CD4-positive, alpha-beta T cell treated with Interleukin-6 at 100 ng/mL for 8 hours (primary cell): ENCODE data around the gene KIF5A.
"Not testable (repeated sequence)": the region's sequence is repeated elsewhere in the genome, so short reads cannot be mapped to it uniquely, and the experiment has no call there.

Experiments used
- DNase-seq: peaks from one replicate; pipeline ENCODE4 v3.0.0-alpha.2; 2020; ENCODE audit warnings: mixed read lengths, low spot score

The KIF5A gene

DNA sequence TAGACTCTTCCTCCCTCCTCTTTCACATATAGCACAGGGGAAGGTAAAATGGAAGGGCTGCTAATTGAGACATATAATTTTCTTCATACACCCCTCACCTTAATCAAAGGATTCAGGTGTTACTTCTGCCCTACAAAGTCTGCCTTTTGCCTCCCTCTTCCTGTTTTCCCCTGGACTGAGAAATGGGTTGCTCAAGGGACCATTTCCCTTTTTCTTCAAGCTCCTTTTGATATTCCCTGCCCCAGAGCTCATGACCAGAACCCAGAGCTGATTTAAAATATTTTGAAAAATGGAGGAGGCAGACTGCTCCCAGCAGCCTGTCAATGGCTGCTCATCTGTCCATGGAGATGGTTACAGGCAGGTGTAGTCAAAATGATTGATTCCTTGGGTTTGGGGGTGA, 34.8 kb downstream of the KIF5A start:
- no peak for DNase-seq

- no peak for DNase-seq
Measured at GRCh38 chr12:57585156-57585555, 35.3 kb downstream of the KIF5A start.

DNA sequence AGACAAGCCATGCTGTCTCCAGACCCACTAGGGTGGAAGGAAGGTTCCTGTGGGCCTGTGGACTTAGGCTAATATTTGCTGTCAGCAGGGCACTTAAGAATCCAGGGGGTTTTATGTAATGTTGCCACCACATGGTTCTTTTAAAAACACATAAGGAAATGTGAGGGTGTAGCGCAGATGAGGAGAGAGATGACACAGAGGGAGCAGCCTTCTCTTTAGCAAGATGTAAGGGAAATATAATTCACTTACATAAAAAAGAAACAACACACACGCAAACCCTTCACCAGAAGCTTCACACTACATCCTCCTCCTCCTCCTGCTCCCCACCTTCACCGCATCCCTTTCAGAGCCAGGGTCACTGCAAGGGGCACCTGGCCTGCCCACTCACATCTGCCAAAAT, 36.3 kb downstream of the KIF5A start:
- DNase-seq = no peak

- no peak for DNase-seq
Measured at GRCh38 chr12:57586832-57587429, 37.1 kb downstream of the KIF5A start.

GRCh38 chr12:57588951-57589610, 39.2 kb downstream of the KIF5A start:
- not testable (repeated sequence) for DNase-seq

- DNase-seq = no peak
Measured at GRCh38 chr12:57590479-57590863, 40.6 kb downstream of the KIF5A start.

DNA sequence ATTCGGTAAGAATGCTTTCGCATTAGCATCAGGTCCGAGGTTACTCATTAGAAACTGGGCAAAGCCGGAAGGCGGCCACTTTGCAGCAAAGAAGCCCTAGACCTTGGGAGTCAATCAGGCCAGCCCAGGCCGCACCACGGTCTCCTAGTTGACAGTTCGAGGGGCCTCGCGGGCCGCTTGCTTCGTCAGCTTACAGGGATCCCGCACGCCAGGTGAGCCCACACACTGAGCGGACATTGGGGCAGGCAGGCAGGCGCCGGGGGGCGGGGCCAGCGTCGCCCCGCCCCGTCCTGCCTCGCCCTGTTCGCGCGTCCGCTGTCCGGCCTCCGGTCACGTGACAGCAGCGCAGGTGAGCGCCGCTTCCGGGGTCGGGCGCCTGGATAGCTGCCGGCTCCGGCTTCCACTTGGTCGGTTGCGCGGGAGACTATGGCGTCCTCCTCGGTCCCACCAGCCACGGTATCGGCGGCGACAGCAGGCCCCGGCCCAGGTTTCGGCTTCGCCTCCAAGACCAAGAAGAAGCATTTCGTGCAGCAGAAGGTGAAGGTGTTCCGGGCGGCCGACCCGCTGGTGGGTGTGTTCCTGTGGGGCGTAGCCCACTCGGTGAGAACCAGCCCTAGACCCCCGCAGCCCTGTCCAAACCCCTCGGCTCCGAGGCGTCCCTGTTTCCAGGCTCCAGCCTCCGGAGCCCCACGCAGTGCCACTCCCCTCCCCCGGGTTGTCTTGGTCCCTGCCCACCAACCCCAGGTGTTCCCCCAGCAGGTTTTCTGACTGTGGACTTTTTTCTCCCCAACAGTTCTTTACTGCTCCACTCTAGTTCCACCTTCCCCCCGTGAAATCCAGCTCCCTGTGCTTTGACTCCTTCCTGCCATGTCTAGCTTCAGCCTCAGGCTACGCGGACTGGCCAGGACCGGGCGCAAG, 41.3 kb downstream of the KIF5A start, which contains the start of gene PIP4K2C:
Gene PIP4K2C, plus strand, starts transcription at position 329 of the 918 bp plus-strand sequence. Its CDS starts 98 bp downstream, at position 427.
- DNase-seq = peak; percentile 81

DNA sequence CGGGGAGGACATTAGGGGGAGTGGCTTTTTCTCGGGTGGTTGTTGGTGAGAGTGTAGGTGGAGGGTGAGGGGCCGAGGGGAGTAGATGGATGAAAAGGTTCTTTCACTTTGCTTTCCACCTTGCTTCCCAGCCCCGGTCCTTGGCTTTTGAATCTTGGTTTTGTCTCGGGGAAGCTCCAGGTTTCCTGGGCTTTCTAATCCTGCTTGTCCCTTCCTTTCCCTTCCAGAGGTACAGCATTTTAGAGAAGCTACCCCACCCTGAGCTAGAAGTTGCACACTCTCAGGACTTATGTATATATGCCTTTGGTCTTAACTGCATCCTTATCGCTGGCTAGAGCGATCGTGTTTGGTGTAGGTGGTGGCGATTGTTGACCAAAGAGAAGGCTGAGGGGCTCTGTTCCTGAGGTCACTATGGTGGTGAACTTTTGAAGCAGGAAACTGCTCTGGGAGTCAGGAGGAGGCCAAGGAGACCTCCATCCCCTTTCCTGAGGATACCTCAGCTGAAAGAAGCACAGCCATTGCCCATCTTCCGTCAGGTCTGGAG, 42.0 kb downstream of the KIF5A start:
- no peak for DNase-seq

DNA sequence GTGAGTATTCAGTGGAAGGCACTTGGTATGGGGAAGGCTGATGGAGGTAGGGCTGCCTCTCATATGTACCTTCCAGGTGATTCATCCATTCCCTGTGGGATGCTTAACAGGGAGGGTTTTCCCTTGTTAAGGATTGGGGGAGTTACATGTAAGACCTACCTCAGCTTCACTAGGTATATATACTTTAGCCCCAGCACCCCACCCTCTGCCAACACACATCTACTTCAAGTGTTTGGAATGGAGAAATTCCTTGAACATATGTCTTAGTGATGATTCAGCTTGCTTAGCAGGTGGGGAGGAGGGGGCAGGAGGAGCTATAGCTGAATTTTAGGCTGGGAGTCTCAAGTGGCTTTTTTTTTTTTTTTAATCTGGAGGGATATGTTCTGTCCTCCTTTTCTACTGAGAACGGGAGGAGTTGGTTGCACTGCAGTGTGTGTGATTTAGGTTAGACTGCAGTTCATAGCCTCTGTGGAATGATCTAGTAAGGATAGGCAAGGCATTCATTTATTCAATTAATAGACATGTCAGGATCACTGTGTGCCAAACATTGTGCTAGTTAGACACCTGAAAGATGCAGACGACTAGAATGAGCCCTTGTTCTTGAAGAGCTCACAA, 42.8 kb downstream of the KIF5A start:
- no peak for DNase-seq

GRCh38 chr12:57593187-57593586, 43.3 kb downstream of the KIF5A start:
- no peak for DNase-seq

GRCh38 chr12:57600395-57600794, 50.6 kb downstream of the KIF5A start:
- DNase-seq = no peak

GRCh38 chr12:57602544-57602943, 52.7 kb downstream of the KIF5A start:
- DNase-seq = no peak

DNA sequence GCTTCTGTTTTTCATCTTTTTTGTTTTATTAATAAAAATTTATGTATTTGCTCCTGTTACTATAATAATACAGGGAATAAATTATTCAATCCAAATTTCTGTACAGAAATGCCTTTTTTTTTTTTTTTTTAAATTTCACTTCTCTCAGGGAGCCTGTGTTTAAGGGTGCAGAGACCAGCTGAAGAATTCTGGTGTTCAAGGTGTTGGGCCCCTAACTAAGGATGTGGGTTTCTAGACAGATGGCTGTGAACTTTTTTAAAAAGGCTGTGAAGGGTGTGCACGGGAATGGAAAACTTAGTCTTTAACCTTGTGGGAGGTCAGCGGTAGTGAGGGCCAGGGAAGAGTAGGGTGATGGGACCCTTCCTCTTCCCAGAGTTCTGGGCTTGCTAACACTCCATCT, 53.5 kb downstream of the KIF5A start:
- DNase-seq = no peak

DNA sequence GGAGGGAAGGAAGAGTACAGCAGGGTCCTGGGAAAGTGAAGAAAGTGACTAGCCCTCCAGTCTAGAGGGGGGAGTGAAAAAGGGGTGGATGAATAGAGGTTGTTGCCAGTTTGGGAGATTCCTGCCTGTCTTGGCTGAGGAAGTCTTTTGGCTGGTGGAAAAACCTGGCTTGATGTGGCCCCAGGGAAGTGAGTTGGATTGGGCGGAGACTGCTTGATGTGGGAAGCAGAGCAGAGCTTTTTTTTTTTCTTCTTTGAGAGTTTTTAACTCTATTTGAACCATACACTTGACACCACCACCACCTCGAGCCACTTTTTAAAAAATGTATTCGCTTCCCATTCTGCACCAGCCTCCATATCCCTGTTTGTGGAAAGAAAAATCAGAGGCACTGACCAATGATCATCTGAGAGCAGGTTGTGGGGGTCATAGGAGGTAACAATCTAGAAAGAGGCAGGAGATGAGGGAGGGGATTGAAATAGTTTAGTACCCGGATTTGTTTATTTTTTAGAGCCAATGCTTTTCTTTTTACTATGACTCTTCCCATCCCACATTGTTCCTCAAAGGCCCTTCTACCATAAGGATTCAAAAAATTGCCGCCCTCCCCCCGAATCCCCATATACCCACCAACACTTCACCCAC, 54.1 kb downstream of the KIF5A start:
- no peak for DNase-seq

DNA sequence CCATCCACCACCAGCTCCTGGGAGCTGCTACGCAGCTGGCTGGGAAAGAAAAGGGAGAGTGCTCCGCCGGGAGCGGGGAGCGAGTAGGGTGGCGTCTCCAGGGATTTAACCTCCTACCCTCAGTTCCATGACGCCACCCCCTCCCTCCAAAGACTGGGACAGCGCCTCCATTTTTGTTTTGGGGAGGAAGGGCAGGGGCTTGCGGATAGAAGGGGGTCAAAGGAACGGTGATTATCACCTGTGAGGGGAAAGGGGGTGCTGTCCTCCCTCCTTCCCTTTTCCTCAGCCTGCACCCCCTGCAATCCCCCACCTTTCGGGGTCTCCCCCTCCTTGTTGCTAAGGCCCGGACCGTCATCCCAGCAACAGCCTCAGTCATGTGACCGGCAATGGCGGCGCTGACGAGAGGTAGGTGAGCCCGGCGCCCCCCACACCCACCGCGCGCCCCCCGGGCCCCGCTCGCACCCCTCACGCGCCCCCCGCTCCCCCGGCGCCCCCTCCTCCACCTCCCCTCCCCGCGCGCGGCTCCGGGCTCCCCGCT, 54.7 kb downstream of the KIF5A start, which contains the start of gene DTX3:
Gene DTX3, plus strand, starts transcription at position 371 of the 538 bp plus-strand sequence. CDS start 1,694 bp downstream, outside the sequence.
- DNase-seq = peak; percentile 25

GRCh38 chr12:57604992-57605810, 55.4 kb downstream of the KIF5A start:
- DNase-seq = no peak

- no peak for DNase-seq
Measured at GRCh38 chr12:57605811-57606311, 56.0 kb downstream of the KIF5A start.

- no peak for DNase-seq
Measured at GRCh38 chr12:57606399-57606798, 56.6 kb downstream of the KIF5A start.

DNA sequence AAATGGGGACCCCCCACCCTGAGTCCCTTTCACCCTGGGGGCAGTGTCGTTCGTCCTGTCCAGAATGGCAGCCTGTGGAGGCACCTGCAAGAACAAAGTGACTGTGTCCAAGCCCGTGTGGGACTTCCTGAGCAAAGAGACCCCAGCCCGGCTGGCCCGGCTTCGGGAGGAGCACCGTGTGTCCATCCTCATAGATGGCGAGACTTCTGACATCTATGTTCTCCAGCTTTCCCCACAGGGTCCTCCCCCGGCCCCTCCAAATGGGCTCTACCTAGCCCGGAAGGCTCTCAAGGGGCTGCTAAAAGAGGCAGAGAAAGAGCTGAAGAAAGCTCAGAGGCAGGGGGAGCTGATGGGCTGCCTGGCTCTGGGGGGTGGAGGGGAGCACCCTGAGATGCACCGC, 57.0 kb downstream of the KIF5A start:
- DNase-seq = no peak
